ENCODE results near the gene TMEM59.

The TMEM59 gene

GRCh38 chr1:54077359-54077758 is 24.4 kb upstream of the TMEM59 start:
- Histone ChIP-seq H3K9ac (ENCODE audit: insufficient read length, low read depth) (no peak overlapping the region), H3K4me1 (ENCODE audit: insufficient read depth, insufficient read length) (no peaks in the 10 kb centered on the region), H3K9me3 (ENCODE audit: insufficient read depth, low read length) (no peaks in the 10 kb centered on the region), H3K36me3 (ENCODE audit: insufficient read depth, insufficient read length, low read length) (peaks cover 7% of the 10 kb centered on the region), H3K27me3 (ENCODE audit: insufficient read depth, insufficient read length) (no peaks in the 10 kb centered on the region), H3K4me3 (ENCODE audit: insufficient read length, low read depth) (no peak overlapping the region)
- no peak for DNase-seq (ENCODE audit: low read depth, low spot score)
- TF ChIP-seq SUZ12 (IDR thresholded peaks at IDR 0.05; ENCODE audit: extremely low read depth, insufficient read depth, insufficient read length): no peak
- no peak for TF ChIP-seq ZNF274 (IDR thresholded peaks at IDR 0.05; ENCODE audit: low read depth, low read length)
- TF ChIP-seq YY1 (IDR thresholded peaks at IDR 0.05; ENCODE audit: insufficient read depth, insufficient read length): no peak

DNA sequence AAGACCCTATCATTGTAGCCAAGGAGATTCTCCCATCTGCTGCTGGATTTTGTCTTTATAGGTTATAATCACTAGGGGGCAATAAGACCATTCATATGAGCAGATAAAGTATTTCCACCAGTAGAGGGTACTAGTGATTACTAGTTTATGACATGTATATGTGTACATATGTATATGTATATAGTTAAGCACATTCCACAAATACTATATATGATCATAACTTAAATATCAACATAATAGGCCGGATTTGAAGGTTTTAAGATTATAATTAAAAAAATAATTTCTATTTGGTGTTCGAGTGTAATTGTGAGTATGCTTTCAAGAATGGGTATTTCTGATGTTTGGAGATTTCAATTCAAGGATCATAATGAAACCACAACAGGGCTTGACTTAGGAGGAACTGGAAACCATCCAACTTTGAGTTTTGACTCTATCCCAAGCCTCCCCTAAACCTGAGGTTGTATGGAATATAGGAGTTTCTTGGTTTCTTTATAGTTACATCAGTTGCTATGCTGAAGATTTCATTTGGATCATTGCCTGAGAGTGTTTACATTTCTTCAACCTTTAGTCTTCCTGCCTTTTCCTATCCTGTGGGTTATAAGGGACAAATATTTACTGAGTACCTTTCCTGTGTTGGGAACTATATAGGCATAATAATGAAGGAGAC is 17.3 kb upstream of the TMEM59 start:
- Histone ChIP-seq H3K9ac (ENCODE audit: insufficient read length, low read depth) (no peak overlapping the region), H3K9me3 (ENCODE audit: insufficient read depth, low read length) (peaks cover 9% of the 10 kb centered on the region), H3K27me3 (ENCODE audit: insufficient read depth, insufficient read length) (no peaks in the 10 kb centered on the region), H3K4me1 (ENCODE audit: insufficient read depth, insufficient read length) (peaks cover 3% of the 10 kb centered on the region), H3K36me3 (ENCODE audit: insufficient read depth, insufficient read length, low read length) (peaks cover 17% of the 10 kb centered on the region), H3K4me3 (ENCODE audit: insufficient read length, low read depth) (no peak overlapping the region)
- TF ChIP-seq YY1 (IDR thresholded peaks at IDR 0.05; ENCODE audit: insufficient read depth, insufficient read length): no peak
- TF ChIP-seq SUZ12 (IDR thresholded peaks at IDR 0.05; ENCODE audit: extremely low read depth, insufficient read depth, insufficient read length): no peak
- no peak for TF ChIP-seq ZNF274 (IDR thresholded peaks at IDR 0.05; ENCODE audit: low read depth, low read length)
- DNase-seq (ENCODE audit: low read depth, low spot score): no peak

DNA sequence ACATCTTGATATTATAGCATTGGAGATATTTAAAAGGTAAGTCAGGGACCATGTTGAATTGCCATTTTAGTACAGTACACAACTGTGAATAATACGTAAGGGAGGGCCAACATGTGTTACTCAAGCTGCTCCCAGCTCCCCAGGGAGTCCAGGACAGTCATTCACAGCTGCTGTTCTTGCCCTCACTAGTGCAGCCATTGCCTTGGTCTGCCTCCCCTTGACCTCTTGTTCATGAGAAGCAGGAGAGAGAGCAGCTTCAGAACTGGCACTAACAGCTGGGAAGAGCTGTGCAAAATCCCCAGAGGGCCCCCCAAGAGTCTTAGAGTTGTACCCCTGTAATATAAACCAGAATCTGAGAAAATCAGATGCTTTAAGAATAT is 16.8 kb upstream of the TMEM59 start:
- TF ChIP-seq ZNF274 (IDR thresholded peaks at IDR 0.05; ENCODE audit: low read depth, low read length) (no peak), SUZ12 (IDR thresholded peaks at IDR 0.05; ENCODE audit: extremely low read depth, insufficient read depth, insufficient read length) (no peak), YY1 (IDR thresholded peaks at IDR 0.05; ENCODE audit: insufficient read depth, insufficient read length) (no peak)
- H3K4me3 ChIP-seq (ENCODE audit: insufficient read length, low read depth): no peak overlapping the region
- H3K9me3 ChIP-seq (ENCODE audit: insufficient read depth, low read length): peaks cover 9% of the 10 kb centered on the region
- DNase-seq (ENCODE audit: low read depth, low spot score): no peak
- H3K27me3 ChIP-seq (ENCODE audit: insufficient read depth, insufficient read length): no peaks in the 10 kb centered on the region
- H3K9ac ChIP-seq (ENCODE audit: insufficient read length, low read depth): no peak overlapping the region
- peaks cover 3% of the 10 kb centered on the region for H3K4me1 ChIP-seq (ENCODE audit: insufficient read depth, insufficient read length)
- H3K36me3 ChIP-seq (ENCODE audit: insufficient read depth, insufficient read length, low read length): peaks cover 17% of the 10 kb centered on the region

DNA sequence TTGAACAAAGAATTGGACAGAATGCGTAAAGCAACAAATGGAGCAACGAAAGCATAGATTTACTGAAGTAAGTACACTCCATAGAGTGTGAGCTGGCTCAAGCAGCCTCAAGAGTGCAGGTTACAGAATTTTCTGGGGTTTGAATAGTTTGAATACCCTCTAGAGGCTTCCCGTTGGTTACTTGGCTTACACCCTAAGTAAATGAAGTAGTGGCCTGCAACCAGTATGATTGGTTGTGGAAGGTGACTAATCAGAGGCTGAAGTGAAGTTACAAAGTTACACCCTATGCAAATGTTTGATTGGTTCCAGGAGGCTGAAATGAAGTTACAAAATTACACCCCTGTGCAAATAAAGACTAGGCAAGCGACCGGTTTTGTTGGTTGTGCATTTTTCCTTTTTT is 11.3 kb upstream of the TMEM59 start:
- Histone ChIP-seq H3K4me1 (ENCODE audit: insufficient read depth, insufficient read length) (no peaks in the 10 kb centered on the region), H3K36me3 (ENCODE audit: insufficient read depth, insufficient read length, low read length) (no peaks in the 10 kb centered on the region), H3K9me3 (ENCODE audit: insufficient read depth, low read length) (no peaks in the 10 kb centered on the region), H3K9ac (ENCODE audit: insufficient read length, low read depth) (no peak overlapping the region), H3K4me3 (ENCODE audit: insufficient read length, low read depth) (no peak overlapping the region), H3K27me3 (ENCODE audit: insufficient read depth, insufficient read length) (no peaks in the 10 kb centered on the region)
- TF ChIP-seq YY1 (IDR thresholded peaks at IDR 0.05; ENCODE audit: insufficient read depth, insufficient read length): no peak
- no peak for TF ChIP-seq SUZ12 (IDR thresholded peaks at IDR 0.05; ENCODE audit: extremely low read depth, insufficient read depth, insufficient read length)
- no peak for TF ChIP-seq ZNF274 (IDR thresholded peaks at IDR 0.05; ENCODE audit: low read depth, low read length)
- DNase-seq (ENCODE audit: low read depth, low spot score): no peak

GRCh38 chr1:54054438-54054749 is 1.4 kb upstream of the TMEM59 start:
- DNase-seq (ENCODE audit: low read depth, low spot score): no peak
- no peaks in the 10 kb centered on the region for H3K4me1 ChIP-seq (ENCODE audit: insufficient read depth, insufficient read length)
- peak overlapping the region; percentile 98 for H3K4me3 ChIP-seq (ENCODE audit: insufficient read length, low read depth)
- H3K27me3 ChIP-seq (ENCODE audit: insufficient read depth, insufficient read length): no peaks in the 10 kb centered on the region
- peaks cover 3% of the 10 kb centered on the region for H3K36me3 ChIP-seq (ENCODE audit: insufficient read depth, insufficient read length, low read length)
- no peak for TF ChIP-seq SUZ12 (IDR thresholded peaks at IDR 0.05; ENCODE audit: extremely low read depth, insufficient read depth, insufficient read length)
- TF ChIP-seq YY1 (IDR thresholded peaks at IDR 0.05; ENCODE audit: insufficient read depth, insufficient read length): no peak
- TF ChIP-seq ZNF274 (IDR thresholded peaks at IDR 0.05; ENCODE audit: low read depth, low read length): no peak
- peak overlapping the region; percentile 92 for H3K9ac ChIP-seq (ENCODE audit: insufficient read length, low read depth)
- H3K9me3 ChIP-seq (ENCODE audit: insufficient read depth, low read length): no peaks in the 10 kb centered on the region

GRCh38 chr1:54053745-54054437 is 887 bp upstream of the TMEM59 start:
- Histone ChIP-seq H3K9ac (ENCODE audit: insufficient read length, low read depth) (peak overlapping the region; percentile 92), H3K36me3 (ENCODE audit: insufficient read depth, insufficient read length, low read length) (peaks cover 3% of the 10 kb centered on the region), H3K4me1 (ENCODE audit: insufficient read depth, insufficient read length) (no peaks in the 10 kb centered on the region), H3K4me3 (ENCODE audit: insufficient read length, low read depth) (peak overlapping the region; percentile 98), H3K27me3 (ENCODE audit: insufficient read depth, insufficient read length) (no peaks in the 10 kb centered on the region), H3K9me3 (ENCODE audit: insufficient read depth, low read length) (no peaks in the 10 kb centered on the region)
- peak; percentile 13 for DNase-seq (ENCODE audit: low read depth, low spot score)
- TF ChIP-seq YY1 (IDR thresholded peaks at IDR 0.05; ENCODE audit: insufficient read depth, insufficient read length) (no peak), ZNF274 (IDR thresholded peaks at IDR 0.05; ENCODE audit: low read depth, low read length) (no peak), SUZ12 (IDR thresholded peaks at IDR 0.05; ENCODE audit: extremely low read depth, insufficient read depth, insufficient read length) (no peak)

DNA sequence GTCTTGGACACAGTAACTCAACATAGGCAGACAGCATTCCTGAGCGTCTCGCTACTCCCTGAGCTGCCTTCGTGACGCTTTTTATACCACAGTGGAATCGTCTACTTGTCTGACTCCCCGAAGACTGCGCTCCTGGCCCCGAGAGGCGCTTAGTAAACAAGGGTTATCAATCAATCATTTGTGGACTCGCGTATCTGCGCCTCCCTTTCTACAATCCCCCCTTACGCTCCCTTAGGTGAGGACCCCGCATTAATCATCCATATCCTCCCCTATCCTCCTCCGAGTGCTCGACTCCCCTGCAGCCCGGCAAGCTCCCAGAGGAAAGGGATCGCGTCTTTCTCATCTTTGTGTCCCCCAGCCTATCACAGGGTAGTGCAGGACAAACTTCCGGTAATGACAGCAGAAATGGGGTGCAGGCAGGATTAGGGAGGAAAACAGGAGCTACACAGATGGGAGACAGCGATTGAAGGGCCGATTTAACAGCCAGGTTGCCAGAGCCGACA is 522 bp downstream of the TMEM59 start:
- Histone ChIP-seq H3K4me1 (ENCODE audit: insufficient read depth, insufficient read length) (no peaks in the 10 kb centered on the region), H3K36me3 (ENCODE audit: insufficient read depth, insufficient read length, low read length) (peaks cover 3% of the 10 kb centered on the region), H3K9ac (ENCODE audit: insufficient read length, low read depth) (peak overlapping the region; percentile 94), H3K9me3 (ENCODE audit: insufficient read depth, low read length) (no peaks in the 10 kb centered on the region), H3K4me3 (ENCODE audit: insufficient read length, low read depth) (peak overlapping the region; percentile 98), H3K27me3 (ENCODE audit: insufficient read depth, insufficient read length) (no peaks in the 10 kb centered on the region)
- DNase-seq (ENCODE audit: low read depth, low spot score): peak; percentile 28
- TF ChIP-seq SUZ12 (IDR thresholded peaks at IDR 0.05; ENCODE audit: extremely low read depth, insufficient read depth, insufficient read length) (no peak), YY1 (IDR thresholded peaks at IDR 0.05; ENCODE audit: insufficient read depth, insufficient read length) (no peak), ZNF274 (IDR thresholded peaks at IDR 0.05; ENCODE audit: low read depth, low read length) (no peak)

All from NT2/D1 (cell line).